Thyroid gland (tissue), 4 donors: ENCODE data around the gene SVOPL.

Experiments used
- POLR2A ChIP-seq, 2 donors: fragments of 450-650 bp; IDR thresholded peaks; one replicate each; pipeline ENCODE4 v1.6.1; 2017; ENCODE audit warnings: antibody characterized with exemption in 2 of 2, mild to moderate bottlenecking in 2 of 2, moderate library complexity in 1 of 2
- TF ChIP-seq, protein P1 (sequence below), 6 experiments: fragments of 200-600 bp in 3 of 6; fragments of 450-650 bp in 3 of 6; sonication (generic) in 3 of 6; IDR thresholded peaks; one replicate each; pipeline ENCODE4 v1.5.1; 2016 to 2019; ENCODE audit warnings: antibody characterized with exemption in 6 of 6, mild to moderate bottlenecking in 2 of 6, inconsistent platforms in 1 of 6, moderate library complexity in 1 of 6

- TF ChIP-seq, protein P1, sequence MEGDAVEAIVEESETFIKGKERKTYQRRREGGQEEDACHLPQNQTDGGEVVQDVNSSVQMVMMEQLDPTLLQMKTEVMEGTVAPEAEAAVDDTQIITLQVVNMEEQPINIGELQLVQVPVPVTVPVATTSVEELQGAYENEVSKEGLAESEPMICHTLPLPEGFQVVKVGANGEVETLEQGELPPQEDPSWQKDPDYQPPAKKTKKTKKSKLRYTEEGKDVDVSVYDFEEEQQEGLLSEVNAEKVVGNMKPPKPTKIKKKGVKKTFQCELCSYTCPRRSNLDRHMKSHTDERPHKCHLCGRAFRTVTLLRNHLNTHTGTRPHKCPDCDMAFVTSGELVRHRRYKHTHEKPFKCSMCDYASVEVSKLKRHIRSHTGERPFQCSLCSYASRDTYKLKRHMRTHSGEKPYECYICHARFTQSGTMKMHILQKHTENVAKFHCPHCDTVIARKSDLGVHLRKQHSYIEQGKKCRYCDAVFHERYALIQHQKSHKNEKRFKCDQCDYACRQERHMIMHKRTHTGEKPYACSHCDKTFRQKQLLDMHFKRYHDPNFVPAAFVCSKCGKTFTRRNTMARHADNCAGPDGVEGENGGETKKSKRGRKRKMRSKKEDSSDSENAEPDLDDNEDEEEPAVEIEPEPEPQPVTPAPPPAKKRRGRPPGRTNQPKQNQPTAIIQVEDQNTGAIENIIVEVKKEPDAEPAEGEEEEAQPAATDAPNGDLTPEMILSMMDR (IDR thresholded peaks at IDR 0.05), result no peak
- no peak for TF ChIP-seq POLR2A (IDR thresholded peaks at IDR 0.05)
Measured at GRCh38 chr7:138625084-138625848, 75.9 kb downstream of the SVOPL start.
